Kasumi-1 (cell line): ENCODE data around the gene INO80.
A peak's percentile ranks its signal among the peaks of the same experiment; 100 is the strongest.

Experiments
- DNase-seq, 2 experiments: peaks; one replicate each; lab custom pipeline; 2025; lab: John Stamatoyannopoulos, UW

INO80 gene

DNA sequence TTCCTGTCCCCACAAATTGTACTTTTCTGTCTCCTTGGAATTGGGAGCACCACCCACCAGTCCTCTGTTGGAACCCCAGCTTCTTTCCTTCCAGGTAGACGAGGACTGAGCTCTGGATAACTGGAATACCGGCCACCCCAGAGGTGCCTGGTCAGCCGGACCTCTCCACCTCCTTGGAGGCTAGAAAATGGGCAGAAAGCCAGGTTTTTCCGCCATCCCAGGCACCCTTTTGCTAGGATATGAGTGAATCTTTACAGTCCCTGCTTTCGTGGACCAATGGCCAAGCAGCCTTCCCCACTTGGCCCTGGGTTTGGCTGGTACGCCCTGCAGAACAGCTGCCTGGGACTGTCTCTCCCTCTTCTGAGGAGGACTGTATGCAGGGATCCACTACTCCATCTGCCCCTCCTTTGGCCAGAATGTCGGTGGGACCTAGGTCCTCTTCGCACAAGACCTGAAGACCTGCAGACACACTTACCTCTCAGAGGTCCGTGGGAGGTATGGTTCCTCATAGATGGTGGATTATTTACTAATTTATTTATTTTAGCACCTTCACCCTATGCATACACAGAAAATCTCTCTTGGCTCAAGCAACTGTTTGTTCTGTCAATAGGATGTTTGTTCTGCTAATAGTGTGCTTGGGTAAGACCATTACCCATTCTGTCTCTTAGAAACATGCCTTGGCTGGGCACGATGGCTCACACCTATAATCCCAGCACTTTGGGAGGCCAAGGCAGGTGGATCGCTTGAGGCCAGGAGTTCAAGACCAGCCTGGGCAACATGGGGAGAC lies 171.4 kb downstream of the INO80 start:
- DNase-seq, result no peak

DNA sequence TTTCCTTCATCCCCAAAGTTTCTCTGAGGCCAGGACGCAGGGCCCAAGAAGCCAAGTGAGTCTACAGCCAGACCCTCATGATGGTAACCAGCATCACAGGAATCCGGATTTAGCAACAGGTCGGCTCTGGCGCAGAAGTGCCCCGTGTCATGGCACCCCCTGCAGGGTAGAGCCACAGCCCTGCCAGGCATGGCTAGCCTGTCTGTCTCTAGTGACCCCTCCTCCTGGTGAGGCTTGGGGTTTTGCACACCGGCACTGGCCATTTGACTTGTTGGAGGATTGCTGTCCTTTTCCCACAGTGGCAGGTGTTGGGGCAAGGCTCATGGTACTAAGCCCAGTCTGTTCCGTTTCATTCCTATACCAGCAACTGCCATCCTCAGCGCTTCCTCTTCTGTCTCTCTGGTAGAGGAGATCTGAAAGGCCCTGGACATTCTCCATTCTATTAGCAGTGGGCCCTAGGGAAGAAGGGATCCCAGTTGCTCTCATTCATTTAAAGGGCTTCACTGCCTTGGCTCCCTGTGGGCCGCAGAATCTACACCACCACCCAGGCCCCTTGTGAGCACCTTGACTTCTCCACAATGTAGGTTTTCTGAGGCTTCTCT lies 172.2 kb downstream of the INO80 start:
- DNase-seq, result no peak

DNA sequence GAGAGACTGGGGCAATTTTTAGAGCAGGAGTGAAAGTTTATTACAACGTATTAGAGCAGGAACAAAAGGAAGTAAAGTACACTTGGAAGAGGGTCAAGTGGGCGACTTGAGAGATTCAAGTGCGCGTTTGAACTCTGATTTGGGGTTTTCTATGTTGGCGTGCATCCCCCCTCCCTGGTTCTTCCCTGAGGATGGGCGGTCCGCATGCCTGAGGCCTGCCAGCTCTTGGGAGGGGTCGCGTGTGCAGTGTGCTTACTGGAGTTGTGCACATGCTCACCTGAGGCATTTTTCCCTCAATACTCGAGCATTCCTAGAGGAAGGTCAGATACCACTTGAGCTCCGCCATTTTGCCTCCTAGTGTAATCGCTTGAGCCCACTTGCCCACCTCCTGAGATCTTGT lies 173.2 kb downstream of the INO80 start:
- DNase-seq, result no peak

GRCh38 chr15:40942337-40942854 lies 173.7 kb downstream of the INO80 start:
- peak; percentile 23 to 34 for DNase-seq

DNA sequence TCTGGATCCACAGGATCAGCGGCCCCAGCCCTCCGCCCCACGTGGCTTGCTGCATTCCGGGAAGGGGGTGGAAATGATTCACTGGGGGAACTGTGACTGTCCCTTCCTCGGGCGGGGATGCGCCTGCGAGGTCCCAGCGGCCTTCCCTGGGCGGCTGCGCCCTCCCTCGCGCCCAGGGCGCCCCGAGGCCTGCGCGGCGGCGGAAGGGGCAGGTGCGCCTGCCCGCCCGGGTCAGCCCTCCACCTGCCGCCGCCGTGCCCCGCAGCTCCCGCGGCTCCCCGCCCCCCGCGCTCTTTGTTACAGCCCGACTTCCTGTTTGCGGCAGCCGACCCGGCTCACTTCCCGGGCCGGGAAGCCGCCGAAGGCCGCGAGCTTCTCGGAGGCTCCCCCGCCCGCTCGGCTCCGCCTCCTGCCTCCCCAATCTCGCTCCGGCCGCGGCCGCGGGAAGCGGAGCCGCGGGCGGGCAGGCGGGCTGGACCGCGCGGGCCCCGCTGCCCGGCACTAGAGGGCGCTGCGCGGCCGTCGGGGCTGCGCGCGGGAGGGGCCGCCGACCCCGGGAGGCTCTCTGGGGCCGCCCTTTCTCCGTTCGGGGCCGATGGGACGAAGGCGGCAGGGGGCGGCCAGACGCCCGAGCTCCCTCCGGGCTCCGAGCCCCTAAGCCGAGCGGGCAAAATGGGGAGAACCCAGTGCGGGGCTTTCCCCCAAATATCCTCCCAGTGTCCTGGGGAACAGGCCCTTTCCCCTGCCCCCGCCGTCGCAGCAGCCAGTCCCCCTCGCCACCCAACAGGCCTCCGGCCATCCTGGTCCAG lies 174.3 kb downstream of the INO80 start:
- peak; percentile 49 to 50 for DNase-seq

DNA sequence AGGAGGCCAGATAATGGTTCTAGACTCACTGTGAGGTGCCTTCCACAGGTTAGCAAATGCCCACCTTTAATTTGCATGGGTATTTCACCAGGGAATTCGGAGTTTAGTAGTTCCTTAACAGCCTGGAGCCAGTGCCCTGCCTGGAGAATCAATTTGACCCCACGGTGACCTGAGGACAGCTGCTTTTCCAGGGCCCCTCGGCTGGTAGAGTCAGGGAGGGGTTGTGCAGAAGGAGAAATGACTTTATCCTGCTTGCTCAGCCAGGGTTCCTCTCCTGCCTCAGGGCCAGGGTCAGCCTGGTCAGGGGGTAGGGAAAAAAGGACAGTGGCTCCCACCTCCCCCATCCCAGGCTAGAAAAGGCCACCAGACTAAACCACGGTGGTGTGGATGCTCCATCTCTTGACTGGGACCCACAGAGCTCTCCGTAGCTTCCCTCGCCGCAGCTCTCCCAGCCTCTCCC lies 175.0 kb downstream of the INO80 start:
- no peak for DNase-seq

GRCh38 chr15:40940296-40940801 lies 175.7 kb downstream of the INO80 start:
- DNase-seq, result peak; percentile 66 to 81

DNA sequence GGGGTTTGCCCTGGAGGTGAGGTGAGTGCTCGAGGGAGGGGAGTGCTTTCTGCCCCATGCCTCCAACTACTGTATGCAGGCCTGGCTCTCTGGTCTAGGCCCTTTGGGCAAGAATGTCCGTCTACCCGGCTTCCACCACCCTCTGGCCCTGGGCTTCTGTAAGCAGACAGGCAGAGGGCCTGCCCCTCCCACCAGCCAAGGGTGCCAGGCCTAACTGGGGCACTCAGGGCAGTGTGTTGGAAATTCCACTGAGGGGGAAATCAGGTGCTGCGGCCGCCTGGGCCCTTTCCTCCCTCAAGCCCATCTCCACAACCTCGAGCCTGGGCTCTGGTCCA lies 177.6 kb downstream of the INO80 start:
- DNase-seq, result no peak

DNA sequence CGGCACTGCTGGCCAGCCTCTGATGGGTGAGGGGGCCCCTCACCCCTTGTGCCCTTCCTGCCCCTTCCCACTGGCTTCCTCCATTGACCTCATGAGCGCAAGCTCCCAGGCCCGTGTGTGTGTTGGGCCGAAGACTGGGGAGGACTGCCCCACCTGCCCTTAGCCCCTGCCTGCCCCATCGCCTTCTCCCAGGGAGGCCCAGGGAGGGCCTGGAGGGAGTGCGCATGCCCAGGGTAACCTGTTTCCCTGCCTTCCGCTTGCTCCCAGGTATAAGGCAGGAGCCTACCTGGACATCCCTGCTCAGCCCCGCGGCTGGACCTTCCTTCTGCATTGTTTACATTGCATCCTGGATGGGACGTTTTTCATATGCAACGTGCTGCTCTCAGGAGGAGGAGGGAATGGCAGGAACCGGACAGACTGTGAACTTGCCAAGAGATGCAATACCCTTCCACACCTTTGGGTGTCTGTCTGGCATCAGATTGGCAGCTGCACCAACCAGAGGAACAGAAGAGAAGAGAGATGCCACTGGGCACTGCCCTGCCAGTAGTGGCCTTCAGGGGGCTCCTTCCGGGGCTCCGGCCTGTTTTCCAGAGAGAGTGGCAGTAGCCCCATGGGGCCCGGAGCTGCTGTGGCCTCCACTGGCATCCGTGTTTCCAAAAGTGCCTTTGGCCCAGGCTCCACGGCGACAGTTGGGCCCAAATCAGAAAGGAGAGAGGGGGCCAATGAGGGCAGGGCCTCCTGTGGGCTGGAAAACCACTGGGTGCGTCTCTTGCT lies 178.1 kb downstream of the INO80 start:
- DNase-seq, result peak in 1 of 2 experiments; percentile 28

- no peak for DNase-seq
Observed at GRCh38 chr15:40936709-40937666, 179.1 kb downstream of the INO80 start.

DNA sequence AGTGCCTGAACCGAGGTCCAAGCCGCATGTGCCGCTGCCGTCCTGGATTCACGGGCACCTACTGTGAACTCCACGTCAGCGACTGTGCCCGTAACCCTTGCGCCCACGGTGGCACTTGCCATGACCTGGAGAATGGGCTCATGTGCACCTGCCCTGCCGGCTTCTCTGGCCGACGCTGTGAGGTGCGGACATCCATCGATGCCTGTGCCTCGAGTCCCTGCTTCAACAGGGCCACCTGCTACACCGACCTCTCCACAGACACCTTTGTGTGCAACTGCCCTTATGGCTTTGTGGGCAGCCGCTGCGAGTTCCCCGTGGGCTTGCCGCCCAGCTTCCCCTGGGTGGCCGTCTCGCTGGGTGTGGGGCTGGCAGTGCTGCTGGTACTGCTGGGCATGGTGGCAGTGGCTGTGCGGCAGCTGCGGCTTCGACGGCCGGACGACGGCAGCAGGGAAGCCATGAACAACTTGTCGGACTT lies 179.8 kb downstream of the INO80 start:
- no peak for DNase-seq

GRCh38 chr15:40934457-40934856 lies 181.6 kb downstream of the INO80 start:
- DNase-seq, result no peak

- no peak for DNase-seq
Observed at GRCh38 chr15:40933517-40933902, 182.6 kb downstream of the INO80 start.

- no peak for DNase-seq
Observed at GRCh38 chr15:40932649-40933516, 183.2 kb downstream of the INO80 start.

GRCh38 chr15:40932156-40932555 lies 183.9 kb downstream of the INO80 start:
- DNase-seq, result peak; percentile 23 to 27

- no peak for DNase-seq
Observed at GRCh38 chr15:40931300-40932142, 184.6 kb downstream of the INO80 start.

DNA sequence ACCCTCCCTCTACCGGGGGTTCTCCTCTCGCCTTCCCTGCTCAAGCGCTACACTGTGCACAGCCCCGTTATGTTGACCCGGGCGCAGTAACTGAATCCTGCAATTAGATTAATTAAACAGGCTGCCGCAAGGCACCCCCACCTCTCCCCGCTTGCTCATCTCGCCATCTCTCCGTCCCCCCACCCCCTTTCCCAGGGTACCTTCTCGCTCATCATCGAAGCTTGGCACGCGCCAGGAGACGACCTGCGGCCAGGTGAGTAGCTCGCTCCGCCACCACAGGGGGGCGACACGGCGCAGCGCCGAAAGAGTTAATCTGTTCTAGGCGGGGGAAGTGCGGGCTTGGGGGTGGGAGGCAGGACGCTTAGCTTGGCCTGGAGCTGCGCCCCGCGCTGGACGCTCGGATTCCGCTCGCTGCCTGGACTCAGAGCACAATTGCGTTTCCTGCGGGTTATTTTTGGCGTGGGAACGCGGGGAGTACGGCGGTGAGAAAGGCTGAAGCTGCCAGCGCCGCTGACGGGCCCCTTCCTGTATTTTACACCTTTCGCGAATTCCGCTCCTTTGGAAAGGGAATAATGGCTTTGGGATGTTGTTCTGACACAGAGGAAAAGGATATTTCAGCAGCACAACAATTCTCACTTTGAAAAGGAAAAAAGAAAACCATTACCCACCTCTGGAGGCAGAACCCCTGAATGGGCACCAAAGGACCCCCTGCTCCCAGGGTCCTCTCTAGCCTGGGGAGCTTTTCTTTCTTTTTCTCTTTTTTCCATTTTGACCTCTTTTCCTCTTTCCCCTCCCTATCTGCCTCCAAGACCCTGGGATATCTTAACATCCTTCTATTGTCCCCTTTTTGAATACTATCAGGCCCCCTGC lies 185.4 kb downstream of the INO80 start:
- peak in 1 of 2 experiments; percentile 20 for DNase-seq
